GM12878 (cell line): ENCODE results near the gene AKTIP. TPM values are rescaled to one million over a fixed set of nuclear protein-coding genes. Genes with fewer than 3 reads are reported as not detected.

Source experiments
- ATAC-seq: fragments of 200-7000 bp; cut with Tn5 transposase; 3 replicates; pipeline ENCODE4 v1.9.1; 2020; ENCODE audit warnings: mild to moderate bottlenecking, moderate library complexity
- BruUV-seq: library from RNA; stranded (reverse); fragments of 400-500 nt; replicated peaks from 2 replicates; lab custom pipeline; 2021; lab: Mats Ljungman, UMichigan
- CTCF ChIA-PET: fragments of 300-600 bp; sonication (Branson Sonifier 250); formaldehyde crosslinking; extraction: SDS; loops from one replicate; lab custom pipeline; 2021; ENCODE audit warnings: inconsistent platforms; lab: Yijun Ruan, JAX
- POLR2A ChIA-PET: fragments of 350-600 bp; formaldehyde crosslinking; extraction: SDS; loops from one replicate; lab custom pipeline; 2021; ENCODE audit warnings: inconsistent platforms; lab: Charles Lee
- RAD21 ChIA-PET: fragments of 300-600 bp; sonication (Branson Sonifier 250); formaldehyde crosslinking; loops from one replicate; lab custom pipeline; 2023; ENCODE audit warnings: antibody characterized with exemption; ENCODE audit not compliant: unreplicated experiment; lab: Charles Lee
- SMC1A ChIA-PET: fragments of 300-600 bp; sonication (Branson Sonifier 250); formaldehyde crosslinking; loops from one replicate; lab custom pipeline; 2023; ENCODE audit not compliant: unreplicated experiment, uncharacterized antibody; lab: Charles Lee
- DNase-seq: peaks from one replicate; pipeline ENCODE4 v3.0.0-alpha.2; 2011; ENCODE audit warnings: low read depth, low spot score
- FAIRE-seq: peaks from 3 replicates; lab custom pipeline; 2011; peaks lifted over from hg19 to GRCh38; lab: Jason Lieb, UNC
- H2AFZ ChIP-seq: 2 replicates; pipeline ENCODE4 v1.6.0; 2011; ENCODE audit warnings: low read depth, low read length, control low read depth; ENCODE audit not compliant: control insufficient read depth
- H3K27ac ChIP-seq: 2 replicates; pipeline ENCODE4 v1.5.1; 2011; ENCODE audit warnings: control low read depth; ENCODE audit not compliant: control insufficient read depth, insufficient read depth
- H3K27me3 ChIP-seq, 2 experiments: replicated peaks in 1 of 2; 2 replicates each; pipeline versions ENCODE4 v1.6.0 to v1.6.1; 2011; ENCODE audit warnings: low read length in 1 of 2; ENCODE audit not compliant: control insufficient read depth in 2 of 2, insufficient read depth in 2 of 2
- H3K36me3 ChIP-seq, 2 experiments: 2 replicates each; pipeline ENCODE4 v1.5.1; 2011; ENCODE audit warnings: low read length in 1 of 2; ENCODE audit not compliant: control insufficient read depth in 2 of 2, insufficient read depth in 2 of 2
- H3K4me1 ChIP-seq: 2 replicates; pipeline ENCODE4 v1.6.1; 2011; ENCODE audit warnings: mild to moderate bottlenecking, low read length, moderate library complexity, mixed read lengths; ENCODE audit not compliant: control insufficient read depth, insufficient read depth
- H3K4me2 ChIP-seq: 2 replicates; pipeline ENCODE4 v1.6.0; 2011; ENCODE audit warnings: control low read depth; ENCODE audit not compliant: control insufficient read depth, insufficient read depth
- H3K4me3 ChIP-seq: fragments of 200-600 bp; sonication (generic); 2 replicates; pipeline ENCODE4 v1.5.1; 2016
- H3K79me2 ChIP-seq: 2 replicates; pipeline ENCODE4 v1.6.0; 2011; ENCODE audit warnings: low read length; ENCODE audit not compliant: control insufficient read depth, insufficient read depth
- H3K9ac ChIP-seq: 2 replicates; pipeline ENCODE4 v1.8.0; 2011; ENCODE audit warnings: low read length, control low read depth, mixed read lengths; ENCODE audit not compliant: control insufficient read depth, insufficient read depth
- H3K9me3 ChIP-seq: replicated peaks from 3 replicates; pipeline ENCODE4 v1.5.1; 2011; ENCODE audit warnings: mild to moderate bottlenecking, low read length; ENCODE audit not compliant: control insufficient read depth, insufficient read depth
- H4K20me1 ChIP-seq: 2 replicates; pipeline ENCODE4 v1.6.0; 2011; ENCODE audit not compliant: control insufficient read depth, insufficient read depth
- CBX5 ChIP-seq: sonication (generic); IDR thresholded peaks from 2 replicates; pipeline ENCODE4 v1.6.1; 2016; ENCODE audit warnings: low read depth, moderate library complexity, mild to moderate bottlenecking, inconsistent platforms
- ETV6 ChIP-seq, 2 experiments: fragments of 450-650 bp in 1 of 2; IDR thresholded peaks in 1 of 2; conservative IDR thresholded peaks in 1 of 2; 2 replicates each; pipeline ENCODE4 v1.6.1; 2014; ENCODE audit warnings: antibody characterized with exemption in 1 of 2, borderline replicate concordance in 1 of 2, low read depth in 1 of 2, mild to moderate bottlenecking in 1 of 2, moderate library complexity in 1 of 2
- EZH2 ChIP-seq: IDR thresholded peaks from 2 replicates; pipeline ENCODE4 v1.6.1; 2012; ENCODE audit warnings: low read depth, mild to moderate bottlenecking, control low read depth, inconsistent platforms, low read length, borderline replicate concordance; ENCODE audit not compliant: control insufficient read depth
- FOXM1 ChIP-seq: IDR thresholded peaks from 2 replicates; pipeline ENCODE4 v1.6.1; 2012; ENCODE audit warnings: low read depth, mild to moderate bottlenecking, inconsistent platforms, low read length, moderate library complexity
- HDAC2 ChIP-seq: fragments of 200-600 bp; sonication (generic); IDR thresholded peaks from 2 replicates; pipeline ENCODE4 v1.6.1; 2017
- POLR2AphosphoS5 ChIP-seq: IDR thresholded peaks from 2 replicates; pipeline ENCODE4 v1.6.1; 2011; ENCODE audit warnings: mild to moderate bottlenecking, low read length, inconsistent platforms
- SIX5 ChIP-seq: IDR thresholded peaks from 2 replicates; pipeline ENCODE4 v1.6.1; 2011; ENCODE audit warnings: mild to moderate bottlenecking, low read depth, low read length, moderate library complexity; ENCODE audit not compliant: severe bottlenecking
- ZNF622 ChIP-seq: fragments of 450-650 bp; IDR thresholded peaks from 2 replicates; pipeline ENCODE4 v1.6.1; 2017; ENCODE audit warnings: mild to moderate bottlenecking, inconsistent platforms
- ZZZ3 ChIP-seq: IDR thresholded peaks from 2 replicates; pipeline ENCODE4 v1.6.1; 2011; ENCODE audit warnings: low read depth; ENCODE audit not compliant: control insufficient read depth, insufficient read length
- WGBS: methylation state at CpG from one replicate; pipeline ENCODE4 v1.1.6; 2016; ENCODE audit warnings: low lambda C conversion rate; ENCODE audit not compliant: insufficient replicate concordance, insufficient coverage; ENCODE audit errors: missing lambda C conversion rate; 5-methylcytosine and 5-hydroxymethylcytosine counted together
- in situ Hi-C: fragments of 300-500 bp; cut with MboI; formaldehyde crosslinking; loops from 9 replicates; pipeline ENCODE4 v1.14.3; 2018; ENCODE audit warnings: mixed read lengths
- intact Hi-C: fragments of 100-400 bp; cut with micrococcal nuclease; formaldehyde crosslinking; loops from one replicate; pipeline ENCODE4 v1.14.2; 2022; ENCODE audit not compliant: unreplicated experiment
- polyA plus RNA-seq, 11 experiments: library from polyadenylated mRNA; depleted of rRNA in 4 of 11; unstranded in 6 of 11; stranded (reverse) in 5 of 11; fragments of >200 nt; fragmentation: Nextera tagmentation in 4 of 11; fragmentation: Illumina TruSeq in 1 of 11; extraction: Ambion mirVana in 4 of 11; extraction: Trizol in 1 of 11; gene quantifications; 1 replicate in 1 of 11; 2 replicates in 10 of 11; pipeline versions ENCODE4 v1.2.1 to v1.2.3, GENCODE V29; 2011 to 2016; ENCODE audit warnings: inconsistent platforms in 2 of 11, missing spikeins in 2 of 11, low read depth in 1 of 11
- total RNA-seq, 4 experiments: library from RNA; depleted of rRNA in 3 of 4; stranded (reverse); fragments of >200 nt in 3 of 4; fragmentation: Illumina TruSeq in 1 of 4; extraction: Trizol in 1 of 4; gene quantifications; 2 replicates each; pipeline versions ENCODE4 v1.2.1 to v1.2.3, GENCODE V29; 2013 to 2021
- TF ChIP-seq, protein P1 (sequence below): fragments of 450-650 bp; IDR thresholded peaks from 2 replicates; pipeline ENCODE4 v1.6.1; 2018; ENCODE audit warnings: borderline replicate concordance, mild to moderate bottlenecking; ENCODE audit not compliant: partially characterized antibody

Gene AKTIP
- total and polyA plus RNA-seq, 10 of the 15 experiments (the other 5 are each of a cell fraction or from before 2014, with no cell fraction given): 11.4 to 22.9 (median 13.6) TPM

DNA sequence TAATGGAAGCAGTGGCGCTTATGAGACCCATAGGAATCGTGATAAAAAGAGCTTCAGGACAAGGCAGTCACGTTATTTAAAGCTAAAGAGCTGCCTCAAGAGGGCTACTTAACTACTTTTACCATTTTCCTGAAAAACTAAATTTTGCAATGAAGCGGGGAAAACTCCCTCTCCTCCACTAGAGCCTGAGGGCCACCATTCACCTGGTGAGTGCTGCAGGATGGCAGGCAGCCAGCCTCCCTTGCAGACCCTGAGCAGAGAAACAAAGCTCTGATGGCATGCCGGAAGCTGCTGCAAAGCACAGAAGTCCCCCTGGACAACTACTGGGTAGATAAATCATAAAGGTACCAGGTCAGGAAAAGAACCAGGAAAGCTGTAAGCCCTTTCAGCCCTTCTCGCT lies 8.4 kb downstream of the AKTIP start:
- Histone ChIP-seq H4K20me1 (no peaks in the 10 kb centered on the region), H3K4me1 (no peaks in the 10 kb centered on the region), H3K79me2 (no peaks in the 10 kb centered on the region), H3K27me3 (no peaks in the 10 kb centered on the region), H3K4me2 (no peak overlapping the region), H3K9ac (no peak overlapping the region), H3K27ac (no peak overlapping the region), H2AFZ (no peak overlapping the region)
- no peak for FAIRE-seq
- ATAC-seq: no peak
- SMC1A ChIA-PET: interaction anchor here (0.5 kb wide), 1 partner anchor 399 kb away, joined by 3 read pairs; no protein-coding TSS in a partner anchor
- no peak for TF ChIP-seq FOXM1
- TF ChIP-seq, all 136 proteins: peak for 0
- Histone ChIP-seq H3K9me3 (no peaks in the 10 kb centered on the region), H3K4me3 (no peak overlapping the region), H3K36me3 (peaks cover 2 to 24% of the 10 kb centered on the region in 2 experiments)
- intact Hi-C loops (no loop called here), in situ Hi-C loops (no loop called here)
- no peak for DNase-seq
- CTCF ChIA-PET: interaction anchor here (1.1 kb wide), 1 partner anchor 45 kb away, joined by 4 read pairs; no protein-coding TSS in a partner anchor
- BruUV-seq: no TSS peak
- 95% methylated on average over 6 of the region's 6 CpGs for WGBS
- RAD21 ChIA-PET: no interaction called here
- POLR2A ChIA-PET: no interaction called here

DNA sequence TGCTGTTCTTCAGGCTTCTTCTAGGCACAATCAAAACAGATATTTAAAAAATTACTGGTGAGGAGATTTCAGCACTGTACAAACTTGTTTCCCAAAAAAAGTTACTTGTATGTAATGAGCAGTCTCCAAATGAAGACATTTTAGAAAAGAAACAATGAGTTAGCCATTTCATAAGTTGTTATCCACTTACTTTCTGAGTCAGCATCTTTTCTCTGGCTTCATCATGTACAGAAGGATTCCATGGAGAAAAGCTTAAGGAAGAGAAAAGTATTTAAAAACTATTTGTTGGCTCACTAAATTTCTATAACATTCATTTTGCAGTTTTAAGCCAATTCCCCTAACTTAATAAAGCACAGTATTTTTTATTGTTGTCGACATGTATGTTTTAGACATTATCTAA lies 10.5 kb downstream of the AKTIP start:
- CTCF ChIA-PET: no interaction called here
- Histone ChIP-seq H3K9ac (no peak overlapping the region), H3K27ac (no peak overlapping the region), H3K4me1 (no peaks in the 10 kb centered on the region), H4K20me1 (no peaks in the 10 kb centered on the region), H2AFZ (no peak overlapping the region), H3K36me3 (peaks cover 2 to 24% of the 10 kb centered on the region in 2 experiments), H3K4me3 (no peak overlapping the region), H3K27me3 (no peaks in the 10 kb centered on the region), H3K4me2 (no peak overlapping the region), H3K79me2 (no peaks in the 10 kb centered on the region), H3K9me3 (no peaks in the 10 kb centered on the region)
- no peak for DNase-seq
- 100% methylated on average over 1 of the region's 1 CpG for WGBS
- POLR2A ChIA-PET: no interaction called here
- RAD21 ChIA-PET: no interaction called here
- TF ChIP-seq ETV6 (conservative IDR thresholded peaks at IDR 0.05 in 1 of 2, IDR thresholded peaks at IDR 0.05 in 1 of 2; ENCODE audit: borderline replicate concordance in 1 of 2, low read depth in 1 of 2): no peak
- TF ChIP-seq SIX5: no peak
- no peak for TF ChIP-seq EZH2
- TF ChIP-seq ZZZ3: no peak
- TF ChIP-seq ZNF622: no peak
- TF ChIP-seq, protein P1, sequence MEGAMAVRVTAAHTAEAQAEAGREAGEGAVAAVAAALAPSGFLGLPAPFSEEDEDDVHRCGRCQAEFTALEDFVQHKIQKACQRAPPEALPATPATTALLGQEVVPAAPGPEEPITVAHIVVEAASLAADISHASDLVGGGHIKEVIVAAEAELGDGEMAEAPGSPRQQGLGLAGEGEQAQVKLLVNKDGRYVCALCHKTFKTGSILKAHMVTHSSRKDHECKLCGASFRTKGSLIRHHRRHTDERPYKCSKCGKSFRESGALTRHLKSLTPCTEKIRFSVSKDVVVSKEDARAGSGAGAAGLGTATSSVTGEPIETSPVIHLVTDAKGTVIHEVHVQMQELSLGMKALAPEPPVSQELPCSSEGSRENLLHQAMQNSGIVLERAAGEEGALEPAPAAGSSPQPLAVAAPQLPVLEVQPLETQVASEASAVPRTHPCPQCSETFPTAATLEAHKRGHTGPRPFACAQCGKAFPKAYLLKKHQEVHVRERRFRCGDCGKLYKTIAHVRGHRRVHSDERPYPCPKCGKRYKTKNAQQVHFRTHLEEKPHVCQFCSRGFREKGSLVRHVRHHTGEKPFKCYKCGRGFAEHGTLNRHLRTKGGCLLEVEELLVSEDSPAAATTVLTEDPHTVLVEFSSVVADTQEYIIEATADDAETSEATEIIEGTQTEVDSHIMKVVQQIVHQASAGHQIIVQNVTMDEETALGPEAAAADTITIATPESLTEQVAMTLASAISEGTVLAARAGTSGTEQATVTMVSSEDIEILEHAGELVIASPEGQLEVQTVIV: no peak
- no peak for TF ChIP-seq POLR2AphosphoS5
- TF ChIP-seq HDAC2: no peak
- no peak for TF ChIP-seq CBX5
- SMC1A ChIA-PET: no interaction called here
- no TSS peak for BruUV-seq
- no peak for FAIRE-seq
- ATAC-seq: no peak
- in situ Hi-C loops: no loop called here
- intact Hi-C loops: no loop called here
